ENCODE measurements around the gene EDIL3.

EDIL3 gene

DNA sequence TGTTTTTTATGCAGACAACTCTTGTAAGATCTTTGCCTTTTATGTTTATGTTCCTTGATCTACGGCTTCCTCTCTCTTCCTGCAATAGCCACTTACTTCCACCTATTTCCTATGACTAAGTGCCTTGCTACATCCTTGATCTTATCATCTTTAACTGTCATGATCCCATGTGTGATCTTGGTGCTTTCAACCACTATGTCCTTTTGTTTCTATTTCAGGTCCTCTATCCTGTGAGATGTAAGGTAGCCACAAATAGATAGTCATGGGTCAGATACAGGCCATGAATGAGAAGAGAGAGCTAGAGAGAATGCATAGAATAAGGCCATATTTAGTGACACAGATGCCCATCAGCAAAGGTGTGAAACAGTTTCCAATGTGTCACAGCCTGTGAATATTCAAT is 420.4 kb downstream of the EDIL3 start:
- DNase-seq (ENCODE audit: low spot score): peak; percentile 70

DNA sequence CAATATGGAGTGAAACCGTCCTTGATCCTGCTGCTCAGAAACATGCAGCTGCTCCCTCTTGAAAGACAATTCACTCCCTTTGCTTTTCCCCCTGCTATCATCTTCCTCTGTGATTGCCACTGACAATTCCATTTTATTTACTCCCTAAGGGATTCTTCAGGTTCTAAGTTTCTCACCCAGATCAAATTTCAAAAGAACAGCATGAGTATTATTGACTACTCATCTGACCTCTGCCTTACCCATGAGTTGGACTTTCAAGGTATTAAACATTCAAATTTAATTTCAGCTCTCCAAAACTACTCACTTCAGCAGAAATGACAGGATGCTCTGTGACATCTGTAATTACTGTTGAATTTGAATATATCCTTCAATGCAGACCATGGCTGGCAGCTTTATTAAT is 427.5 kb downstream of the EDIL3 start:
- no peak for DNase-seq (ENCODE audit: low spot score)

DNA sequence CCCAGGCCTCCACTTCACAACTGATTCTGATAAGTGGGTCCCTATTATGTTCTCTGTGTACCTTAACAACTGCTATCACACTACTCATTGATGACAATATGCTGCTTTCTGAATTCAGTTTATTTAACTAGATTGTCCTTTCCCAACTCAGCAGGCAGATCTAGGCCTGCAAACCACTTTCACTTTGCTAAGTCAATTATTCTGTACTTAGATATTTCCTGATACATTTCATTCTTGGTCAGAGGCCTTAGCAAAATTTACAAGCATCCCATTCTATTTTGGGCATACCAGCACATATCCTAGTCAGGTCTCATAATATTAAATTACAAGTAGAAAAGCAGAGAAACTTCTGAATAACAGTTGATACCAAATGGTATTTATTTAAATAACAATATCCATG is 428.3 kb downstream of the EDIL3 start:
- DNase-seq (ENCODE audit: low spot score): no peak

DNA sequence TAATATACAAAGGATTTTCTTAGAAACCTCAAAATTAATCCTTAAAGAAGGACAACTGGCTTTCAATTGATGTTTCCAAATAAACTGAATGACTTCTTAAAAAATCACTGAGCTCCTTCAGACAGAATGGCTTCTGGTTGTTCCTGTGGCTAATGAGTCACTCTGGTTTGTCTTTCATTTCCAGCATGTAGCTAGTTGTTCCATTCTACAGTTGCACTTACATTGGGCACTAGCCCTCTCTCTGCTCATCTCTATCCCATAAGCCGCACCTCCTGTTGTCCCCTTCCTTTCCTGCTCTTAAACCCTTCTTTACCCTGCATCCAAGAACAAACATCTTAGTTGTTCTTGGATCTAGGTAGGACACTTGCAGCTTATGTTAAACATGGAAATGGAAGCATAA is 428.8 kb downstream of the EDIL3 start:
- DNase-seq (ENCODE audit: low spot score): peak; percentile 59

DNA sequence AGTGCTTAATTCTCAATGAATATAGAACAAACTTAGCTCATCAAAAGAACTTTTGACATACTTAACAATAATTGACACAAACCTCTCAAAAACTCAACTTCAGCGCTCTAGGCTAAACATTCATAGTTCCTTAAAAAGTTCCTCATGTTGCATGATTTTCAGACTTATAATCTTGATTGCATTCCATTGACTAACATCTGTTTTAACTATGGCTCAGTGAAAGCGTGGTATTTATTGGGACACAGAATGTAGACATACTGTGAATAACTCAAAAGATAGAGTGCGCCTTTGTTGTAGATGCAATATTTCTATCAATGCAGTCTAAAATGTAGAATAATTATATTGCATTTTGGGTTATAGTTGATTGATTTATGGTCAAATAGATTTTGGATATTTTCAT is 436.9 kb downstream of the EDIL3 start:
- no peak for DNase-seq (ENCODE audit: low spot score)

DNA sequence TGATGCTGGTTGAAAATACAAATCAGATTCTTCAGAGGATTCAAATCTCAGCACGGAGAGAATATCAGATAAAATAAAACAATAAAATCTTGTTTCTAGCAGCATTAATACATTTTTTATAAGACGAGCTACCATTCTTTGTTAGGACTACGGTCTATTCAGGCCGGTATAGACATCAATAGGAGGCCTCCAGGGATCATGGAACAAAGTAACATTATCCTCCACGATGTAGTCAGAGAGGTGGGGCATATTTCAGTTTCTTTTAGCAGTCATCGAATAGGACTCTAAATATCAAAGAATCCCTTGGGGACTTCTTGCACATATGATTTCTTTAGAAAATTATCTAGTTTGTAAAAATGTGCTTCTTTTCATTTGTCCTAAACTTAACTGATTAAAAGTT is 438.2 kb downstream of the EDIL3 start:
- no peak for DNase-seq (ENCODE audit: low spot score)

DNA sequence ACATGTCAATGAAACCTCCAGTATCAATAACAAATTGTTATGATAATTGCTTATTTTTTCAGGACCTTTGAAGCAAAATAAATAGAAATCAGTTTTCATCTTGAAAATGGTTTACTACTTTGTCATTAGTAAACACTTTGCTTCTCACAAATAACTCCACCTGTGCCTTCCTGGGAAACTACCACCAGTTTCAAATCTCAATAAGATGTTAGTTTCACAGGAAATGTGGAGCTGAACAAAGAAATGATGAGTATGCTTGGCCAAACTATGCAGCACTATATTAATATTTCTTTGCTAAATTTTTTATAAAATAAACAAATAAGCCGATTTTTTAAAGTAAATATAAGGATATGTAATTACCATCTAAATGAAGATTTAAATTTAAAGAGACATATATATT is 442.5 kb downstream of the EDIL3 start:
- DNase-seq (ENCODE audit: low spot score): no peak

DNA sequence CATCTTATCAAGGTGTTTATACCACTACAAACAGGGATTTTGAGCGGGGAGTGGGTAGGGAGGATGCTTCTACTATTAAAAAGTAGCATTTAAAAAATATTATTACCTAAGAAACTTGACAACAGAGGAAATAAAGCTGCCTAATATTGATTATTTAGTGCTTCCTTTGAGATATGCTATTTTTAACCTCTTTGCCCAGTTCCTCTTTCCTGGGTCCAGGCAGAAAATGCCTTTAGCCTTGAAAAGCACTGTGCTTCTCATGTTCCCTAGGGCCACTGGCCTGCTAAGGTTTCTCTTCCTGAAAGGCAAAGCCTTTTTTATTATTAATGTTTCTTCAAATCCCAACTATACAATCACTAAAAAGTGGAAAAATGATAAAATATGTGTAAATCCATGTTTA is 446.8 kb downstream of the EDIL3 start:
- DNase-seq (ENCODE audit: low spot score): no peak

DNA sequence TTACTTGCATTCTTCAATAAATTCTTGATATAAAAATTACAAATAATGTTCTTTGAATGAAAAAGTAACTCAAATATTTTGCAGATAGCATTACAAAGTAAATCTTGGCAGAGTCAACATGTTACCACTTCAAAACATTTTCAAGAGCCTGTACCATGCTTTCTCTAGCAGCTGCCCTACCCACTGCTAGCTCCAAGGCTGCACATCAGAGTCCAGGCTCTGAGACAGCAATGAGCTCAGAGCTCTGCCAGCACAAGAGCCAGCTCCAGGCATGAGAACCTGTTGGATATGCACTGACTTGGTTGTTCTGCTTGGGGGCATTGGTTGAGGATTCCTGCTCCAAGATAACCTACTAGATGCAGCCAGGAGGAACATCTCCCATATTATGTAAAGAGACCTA is 452.7 kb downstream of the EDIL3 start:
- DNase-seq (ENCODE audit: low spot score): no peak

DNA sequence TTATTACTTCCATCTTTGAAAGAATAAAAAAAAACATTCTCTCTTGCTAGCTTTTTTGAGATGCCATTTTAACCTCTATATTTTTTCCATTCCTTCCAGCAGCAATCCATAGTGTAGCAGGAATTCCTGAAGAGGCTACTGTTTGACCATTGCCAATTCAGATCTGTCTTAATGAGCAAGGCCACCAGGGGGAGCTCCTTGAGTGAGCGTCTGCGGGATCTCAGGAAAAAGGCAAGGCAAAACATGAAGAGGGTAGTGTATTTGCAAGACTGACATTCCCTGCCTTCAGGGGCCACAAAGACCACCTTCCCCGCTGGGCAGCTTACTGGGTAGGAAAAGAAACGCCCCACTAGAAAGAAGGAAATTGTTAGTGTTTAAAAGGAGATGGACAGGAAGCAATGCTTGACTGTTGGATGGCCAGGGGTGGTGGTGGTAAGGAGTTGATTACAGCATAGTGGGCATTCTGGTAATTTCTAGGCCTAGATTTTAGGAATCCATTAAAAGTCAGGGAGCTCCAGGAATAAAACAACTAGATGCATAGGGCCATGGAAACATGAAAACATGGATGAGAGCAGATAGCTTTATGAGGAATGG is 457.4 kb downstream of the EDIL3 start:
- peak; percentile 74 for DNase-seq (ENCODE audit: low spot score)

DNA sequence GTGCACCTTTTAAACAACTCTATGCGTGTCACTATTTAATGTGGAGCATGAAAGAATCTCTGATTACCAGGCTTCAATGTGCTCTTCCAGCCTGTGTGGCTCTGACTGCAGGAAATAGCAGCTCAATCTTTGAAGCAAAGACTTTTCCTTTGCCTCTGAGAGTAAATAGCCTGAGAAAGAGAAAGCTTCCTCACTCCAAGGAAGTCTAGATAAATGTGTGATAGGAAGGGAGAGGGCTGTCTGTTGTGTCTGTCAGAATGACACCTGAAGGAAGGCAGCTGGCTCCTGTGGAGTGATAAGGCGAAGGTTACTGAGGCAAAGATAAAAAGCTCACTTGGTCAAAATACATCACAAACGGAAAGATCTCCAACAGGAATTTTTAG is 458.7 kb downstream of the EDIL3 start:
- DNase-seq (ENCODE audit: low spot score): peak; percentile 34

DNA sequence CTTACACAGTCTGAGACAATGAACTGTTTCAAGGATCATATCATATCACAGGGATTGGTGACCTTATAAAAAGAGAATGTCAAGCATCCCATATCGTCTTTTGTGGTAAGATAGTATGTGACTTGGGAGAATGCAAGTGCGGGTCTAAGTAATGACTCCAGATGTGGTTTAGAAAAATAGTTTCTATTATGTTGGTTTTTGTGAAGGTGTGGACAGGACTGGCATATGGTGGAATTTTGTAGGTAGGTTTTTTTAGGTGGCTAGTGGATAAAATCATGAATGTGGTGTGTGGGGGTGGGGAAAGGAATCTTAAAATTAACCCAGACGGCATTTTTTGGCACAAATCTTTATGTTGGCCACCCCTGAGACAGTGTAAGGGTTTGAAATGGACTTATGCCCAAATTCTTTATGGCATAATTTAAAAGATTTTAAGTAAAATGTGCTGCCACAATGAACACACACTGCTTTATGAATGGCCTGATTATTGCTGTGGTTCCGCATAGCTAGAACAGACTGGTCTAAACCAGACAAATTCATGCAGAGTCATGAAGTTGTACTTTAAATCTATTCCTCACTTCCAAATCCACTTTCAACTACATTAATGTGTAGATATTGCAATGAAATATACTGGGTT is 459.2 kb downstream of the EDIL3 start:
- DNase-seq (ENCODE audit: low spot score): no peak

DNA sequence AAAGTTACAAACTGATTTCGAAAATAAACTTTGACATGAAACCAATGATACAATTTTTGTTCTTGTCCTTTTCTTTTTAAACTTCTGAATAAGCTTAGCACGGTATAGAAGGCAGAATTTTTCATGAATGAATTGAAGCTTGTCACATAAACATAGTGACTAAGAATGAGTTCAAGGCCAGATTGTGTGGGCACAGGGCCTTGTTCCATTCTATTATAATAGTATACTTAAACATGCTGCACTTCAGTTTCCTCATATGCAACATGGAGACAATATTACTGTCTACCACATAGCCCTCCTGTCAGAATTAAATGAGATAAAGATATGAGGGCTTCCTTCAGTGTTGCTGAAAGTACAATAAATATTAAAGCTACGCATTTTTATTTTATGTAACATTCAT is 459.8 kb downstream of the EDIL3 start:
- no peak for DNase-seq (ENCODE audit: low spot score)

DNA sequence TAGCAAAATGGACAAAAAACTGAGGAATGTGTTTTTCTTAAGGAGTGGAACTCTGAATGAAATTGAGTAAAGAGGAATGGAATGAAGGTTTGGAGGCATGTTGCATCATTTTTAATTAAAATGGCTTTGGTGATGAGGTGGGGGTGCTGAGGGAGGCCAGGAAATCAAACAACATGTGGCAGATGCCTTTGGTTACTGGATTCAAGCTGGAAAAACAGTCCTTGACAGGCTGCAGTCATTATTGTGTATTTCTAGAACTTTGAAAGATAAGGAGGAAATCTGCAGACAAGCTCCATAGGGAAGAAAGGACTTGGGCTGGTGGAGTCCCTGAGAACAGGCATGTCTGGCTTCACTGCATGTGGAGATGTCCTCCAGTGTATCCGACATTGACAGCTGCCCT is 460.5 kb downstream of the EDIL3 start:
- DNase-seq (ENCODE audit: low spot score): no peak

DNA sequence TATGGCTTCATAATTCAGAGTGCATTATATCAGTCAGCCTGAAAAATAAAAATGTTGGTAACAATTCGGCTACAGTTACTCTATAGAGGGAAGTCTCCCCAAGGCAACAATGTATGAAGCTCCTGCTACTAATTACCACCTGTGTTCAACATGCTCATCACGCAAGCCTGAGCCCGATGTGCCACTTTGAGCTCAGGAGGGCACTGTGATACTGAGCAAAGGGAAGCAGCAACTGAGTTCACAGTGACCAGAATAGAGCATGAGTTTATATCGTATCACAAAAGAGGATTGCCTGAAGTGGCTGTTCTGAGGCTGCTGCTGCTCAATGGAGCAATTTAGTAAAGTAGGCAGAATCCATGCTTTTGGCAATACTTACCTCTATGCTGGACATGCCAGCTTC is 462.0 kb downstream of the EDIL3 start:
- no peak for DNase-seq (ENCODE audit: low spot score)

DNA sequence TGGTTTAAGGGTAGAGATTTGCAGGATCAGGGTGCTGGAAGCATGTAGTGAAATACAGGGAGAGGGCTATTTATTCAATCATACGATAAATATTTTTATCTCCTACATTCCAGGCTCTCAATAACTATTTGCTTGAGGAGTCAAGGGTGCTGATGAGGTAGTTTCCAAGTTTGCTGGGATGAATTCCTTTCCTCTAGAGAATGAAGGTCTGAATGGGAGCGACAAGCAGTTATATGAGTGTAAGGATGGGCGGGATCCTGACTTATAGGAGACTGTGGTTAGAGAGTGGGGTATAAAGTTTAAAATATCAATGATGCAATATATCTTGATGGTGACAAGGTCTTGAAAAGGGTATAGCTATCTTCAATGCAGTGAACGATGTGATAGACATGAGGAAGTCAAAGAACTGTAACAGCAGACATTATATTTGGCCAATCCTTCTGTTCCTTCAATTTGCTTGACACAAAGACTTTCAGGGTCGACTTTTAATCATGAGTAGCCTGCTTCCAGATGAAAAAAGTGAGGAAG is 462.9 kb downstream of the EDIL3 start:
- DNase-seq (ENCODE audit: low spot score): no peak

DNA sequence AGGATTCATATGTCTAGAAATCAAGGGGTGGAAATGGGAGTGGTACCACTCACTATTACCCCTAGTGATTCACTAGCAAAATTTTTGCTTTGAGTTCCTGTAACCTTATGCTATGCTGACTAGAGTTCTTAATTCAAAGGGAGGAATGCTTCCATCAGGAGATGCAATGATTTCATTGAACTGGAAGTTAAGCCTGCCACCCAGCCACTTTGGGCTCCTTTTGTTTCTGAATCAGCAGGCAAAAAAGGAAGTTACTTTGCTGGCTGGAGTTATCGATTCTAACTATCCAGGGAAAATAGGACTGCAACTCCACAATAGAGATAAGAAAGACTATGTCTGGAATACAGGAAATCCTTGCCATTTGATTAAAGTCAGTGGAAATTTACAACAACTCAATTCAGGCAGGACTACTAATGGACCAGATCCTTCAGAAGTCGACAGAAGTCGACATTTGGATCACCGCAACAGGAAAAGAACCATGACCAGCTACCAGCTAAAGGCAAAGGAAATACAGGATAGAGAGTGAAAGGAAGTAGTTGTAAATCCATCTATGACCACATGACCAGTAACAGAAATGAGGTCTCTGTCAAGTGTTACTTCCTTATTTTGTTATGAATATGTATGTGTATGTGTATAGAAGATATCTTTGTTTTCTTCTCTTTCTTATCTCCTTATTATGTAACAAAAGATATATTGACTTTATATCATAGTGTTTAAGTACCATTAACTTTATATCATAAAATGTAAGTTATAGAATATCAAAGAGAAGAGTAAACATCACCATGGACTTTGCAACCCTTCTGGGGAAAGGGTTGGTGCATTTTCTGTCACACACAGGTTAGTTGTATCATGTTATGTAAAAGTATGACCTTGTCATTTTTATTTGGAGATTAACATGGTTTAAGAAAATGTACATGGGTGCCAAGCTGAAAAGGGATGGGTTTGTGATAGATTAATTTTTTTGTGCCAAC is 465.3 kb downstream of the EDIL3 start:
- DNase-seq (ENCODE audit: low spot score): peak; percentile 93

DNA sequence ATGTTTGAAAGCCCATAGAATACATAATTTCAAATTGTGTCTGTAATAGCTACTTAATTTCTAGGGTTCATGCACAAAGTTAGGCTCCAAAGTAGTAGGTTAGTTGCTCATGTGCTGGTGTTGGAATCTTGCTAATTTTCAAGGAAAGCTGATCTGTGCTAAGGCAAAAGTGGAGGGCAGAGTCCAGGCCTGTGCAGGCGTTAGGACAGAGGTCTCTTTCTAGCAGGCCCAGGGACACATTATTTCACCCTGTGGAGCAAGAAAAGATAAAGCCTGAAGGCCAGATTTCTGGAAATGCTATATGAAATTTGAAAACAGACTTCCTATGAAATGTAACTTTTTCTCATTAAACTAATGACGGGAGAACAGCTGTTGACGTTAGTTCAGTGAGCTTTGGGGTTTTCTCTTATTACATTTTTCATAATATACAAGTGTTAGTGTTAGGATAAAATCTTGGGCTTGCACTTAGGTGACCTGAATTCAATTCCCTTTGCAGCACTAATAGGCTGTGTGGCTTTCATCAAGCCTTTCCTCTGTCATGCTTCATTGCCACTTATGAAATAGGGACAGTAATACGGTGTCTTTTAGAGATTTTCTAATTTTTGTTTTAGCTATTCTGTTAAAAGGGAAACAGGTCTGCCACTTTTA is 467.3 kb downstream of the EDIL3 start:
- no peak for DNase-seq (ENCODE audit: low spot score)

DNA sequence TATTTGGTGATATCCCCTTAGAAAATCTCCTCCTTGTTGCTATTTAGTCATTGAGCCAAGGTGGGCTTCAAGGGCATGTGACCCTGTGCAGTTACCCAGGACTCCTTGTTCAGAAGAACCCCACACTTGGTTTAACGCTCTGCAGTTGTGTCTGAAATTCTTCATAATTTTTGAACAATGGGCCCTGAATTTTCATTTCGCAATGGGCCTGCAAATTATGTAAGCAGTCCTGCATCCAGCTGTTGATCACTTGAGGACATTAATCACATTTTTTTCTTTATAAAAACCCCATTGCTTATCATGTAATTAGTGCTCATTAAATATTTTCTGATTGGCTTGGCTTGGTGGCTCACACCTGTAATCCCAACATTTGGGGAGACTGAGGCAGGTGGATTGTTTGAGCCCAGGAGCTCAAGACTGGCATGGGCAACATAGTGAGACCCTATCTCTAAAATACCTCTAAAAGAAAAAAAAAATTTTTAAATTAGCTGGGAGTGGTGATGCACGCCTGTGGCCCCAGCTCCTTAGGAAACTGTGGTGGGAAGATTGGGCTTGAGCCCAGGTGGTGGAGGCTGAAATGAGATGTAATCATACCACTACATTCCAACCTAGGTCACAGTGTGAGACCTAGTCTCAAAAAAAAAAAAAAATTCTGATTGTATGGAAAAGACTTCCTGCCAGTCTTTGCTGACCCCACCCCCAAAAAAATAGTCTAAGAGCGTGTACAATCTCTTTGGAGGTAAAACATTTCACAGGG is 469.8 kb downstream of the EDIL3 start:
- no peak for DNase-seq (ENCODE audit: low spot score)

DNA sequence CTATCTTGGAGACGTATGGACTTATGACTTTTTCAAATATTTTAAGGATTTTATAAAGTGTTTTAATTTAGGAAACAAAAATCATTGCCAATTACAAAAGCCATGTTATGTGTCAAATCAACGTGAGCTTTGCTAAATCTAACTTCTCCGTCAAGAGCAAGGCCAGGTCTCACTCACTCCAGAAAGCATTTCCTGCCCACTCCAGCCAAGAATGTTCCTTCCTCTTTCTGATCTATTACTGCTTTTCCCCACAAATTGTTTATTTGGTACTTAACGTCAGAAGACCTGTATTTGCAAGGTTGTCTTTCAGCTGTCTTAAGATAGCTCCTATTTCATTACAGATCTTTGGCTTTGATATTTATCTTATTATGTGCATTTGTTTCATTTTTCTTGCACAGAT is 470.5 kb downstream of the EDIL3 start:
- DNase-seq (ENCODE audit: low spot score): peak; percentile 39

DNA sequence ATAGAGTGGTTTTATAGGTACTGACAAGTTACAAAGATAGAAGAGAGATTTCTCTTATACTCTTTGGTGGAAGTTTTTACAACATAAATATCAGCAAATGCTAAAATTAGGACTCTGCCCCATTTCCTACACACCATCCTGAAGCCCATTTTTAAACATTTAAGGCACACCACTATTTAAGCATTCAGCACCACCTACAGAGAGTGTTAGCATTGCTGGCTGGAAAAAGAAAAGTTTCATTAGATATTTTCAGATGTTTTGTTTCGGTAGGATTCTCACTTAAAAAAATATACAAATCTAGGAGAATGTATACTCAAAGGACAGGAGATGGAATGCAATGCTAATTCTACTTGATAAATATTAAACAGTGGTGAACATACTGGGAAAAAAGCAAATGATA is 471.1 kb downstream of the EDIL3 start:
- no peak for DNase-seq (ENCODE audit: low spot score)

All from kidney capillary endothelial cell (primary cell).